Neural crest cell (in vitro differentiated cells): Measurements from ENCODE around the gene SLC38A10. TPM values are rescaled to one million over a fixed set of nuclear protein-coding genes. Genes with fewer than 3 reads are reported as not detected.

Experiments
- DNase-seq: peaks from one replicate; pipeline ENCODE4 v3.0.0; 2021; ENCODE audit warnings: low read depth, mixed read lengths, low spot score
- H3K27ac Mint-ChIP-seq: one replicate; pipeline ENCODE4 v1.8.0; 2021; ENCODE audit warnings: mild to moderate bottlenecking, mixed read lengths; ENCODE audit not compliant: unreplicated experiment
- H3K27me3 Mint-ChIP-seq: 2 replicates; pipeline ENCODE4 v1.8.0; 2021; ENCODE audit warnings: low read depth, mild to moderate bottlenecking, mixed read lengths
- H3K36me3 Mint-ChIP-seq: 2 replicates; pipeline ENCODE4 v1.8.0; 2021; ENCODE audit warnings: low read depth, mild to moderate bottlenecking, mixed read lengths
- H3K4me1 Mint-ChIP-seq: 2 replicates; pipeline ENCODE4 v1.8.0; 2021; ENCODE audit warnings: mixed read lengths
- H3K4me3 Mint-ChIP-seq: one replicate; pipeline ENCODE4 v1.8.0; 2021; ENCODE audit warnings: mild to moderate bottlenecking, mixed read lengths
- H3K9me3 Mint-ChIP-seq: 2 replicates; pipeline ENCODE4 v1.8.0; 2021; ENCODE audit warnings: mixed read lengths
- CTCF ChIP-seq: fragments of 200-600 bp; sonication (generic); conservative IDR thresholded peaks from 2 replicates; pipeline ENCODE4 v1.5.0; 2021; ENCODE audit warnings: antibody characterized with exemption, mild to moderate bottlenecking
- total RNA-seq: library from RNA; stranded (reverse); gene quantifications from 2 replicates; pipeline ENCODE4 v1.2.1, GENCODE V29; 2021

Gene SLC38A10
- total RNA-seq, 1 donor from 2014 or later, result 63.3 TPM

GRCh38 chr17:81264640-81265039, 30.5 kb downstream of the SLC38A10 start:
- H3K27ac Mint-ChIP-seq, result no peak overlapping the region
- H3K27me3 Mint-ChIP-seq, result no peaks in the 10 kb centered on the region
- peaks cover 19% of the 10 kb centered on the region for H3K4me1 Mint-ChIP-seq
- H3K9me3 Mint-ChIP-seq, result no peaks in the 10 kb centered on the region
- peaks cover 15% of the 10 kb centered on the region for H3K36me3 Mint-ChIP-seq
- H3K4me3 Mint-ChIP-seq, result no peak overlapping the region
- no peak for TF ChIP-seq CTCF
- no peak for DNase-seq

GRCh38 chr17:81263371-81264181, 31.5 kb downstream of the SLC38A10 start:
- Mint-ChIP-seq H3K9me3 (no peaks in the 10 kb centered on the region), H3K4me1 (peaks cover 19% of the 10 kb centered on the region), H3K36me3 (peaks cover 7% of the 10 kb centered on the region), H3K27ac (no peak overlapping the region), H3K27me3 (no peaks in the 10 kb centered on the region), H3K4me3 (no peak overlapping the region)
- DNase-seq, result no peak
- no peak for TF ChIP-seq CTCF

- H3K27me3 Mint-ChIP-seq, result no peaks in the 10 kb centered on the region
- H3K9me3 Mint-ChIP-seq, result no peaks in the 10 kb centered on the region
- no peak overlapping the region for H3K4me3 Mint-ChIP-seq
- DNase-seq, result no peak
- H3K36me3 Mint-ChIP-seq, result peaks cover 2% of the 10 kb centered on the region
- no peak for TF ChIP-seq CTCF
- H3K4me1 Mint-ChIP-seq, result peaks cover 5% of the 10 kb centered on the region
- H3K27ac Mint-ChIP-seq, result no peak overlapping the region
These were observed 33.3 kb downstream of the SLC38A10 start for GRCh38 chr17:81261582-81262336.

GRCh38 chr17:81261096-81261495, 34.0 kb downstream of the SLC38A10 start:
- Mint-ChIP-seq H3K4me1 (peaks cover 3% of the 10 kb centered on the region), H3K27ac (no peak overlapping the region), H3K9me3 (no peaks in the 10 kb centered on the region), H3K27me3 (no peaks in the 10 kb centered on the region), H3K4me3 (no peak overlapping the region), H3K36me3 (peaks cover 2% of the 10 kb centered on the region)
- no peak for DNase-seq
- TF ChIP-seq CTCF, result no peak

GRCh38 chr17:81260641-81261040, 34.5 kb downstream of the SLC38A10 start:
- Mint-ChIP-seq H3K27ac (no peak overlapping the region), H3K36me3 (no peaks in the 10 kb centered on the region), H3K4me3 (no peak overlapping the region), H3K4me1 (no peaks in the 10 kb centered on the region), H3K27me3 (no peaks in the 10 kb centered on the region), H3K9me3 (no peaks in the 10 kb centered on the region)
- DNase-seq, result no peak
- no peak for TF ChIP-seq CTCF
